Epithelial cell of proximal tubule (primary cell): ENCODE measurements around the gene FNDC3B. TPM values are rescaled to one million over a fixed set of nuclear protein-coding genes. Genes with fewer than 3 reads are reported as not detected.

ENCODE experiments used
- DNase-seq: peaks from one replicate; pipeline ENCODE4 v3.0.0-alpha.2; 2011; ENCODE audit warnings: low read depth
- H3K4me3 ChIP-seq: 2 replicates; pipeline ENCODE4 v1.5.1; 2011; ENCODE audit warnings: low read depth, mild to moderate bottlenecking, low read length
- CTCF ChIP-seq: conservative IDR thresholded peaks from 2 replicates; pipeline ENCODE4 v1.5.1; 2012; ENCODE audit warnings: low read depth, mild to moderate bottlenecking, low read length
- total RNA-seq: library from RNA; depleted of rRNA; stranded (reverse); fragments of >200 nt; gene quantifications from 2 replicates; pipeline ENCODE4 v1.2.3, GENCODE V29; 2015

The FNDC3B gene
- total RNA-seq, 1 donor from 2014 or later = 37.3 TPM

GRCh38 chr3:172315401-172316091, 276.2 kb downstream of the FNDC3B start:
- peak overlapping the region; percentile 28 for H3K4me3 ChIP-seq
- no peak for DNase-seq
- no peak for TF ChIP-seq CTCF

GRCh38 chr3:172316758-172317157, 277.4 kb downstream of the FNDC3B start:
- no peak overlapping the region for H3K4me3 ChIP-seq
- no peak for DNase-seq
- TF ChIP-seq CTCF = no peak

- TF ChIP-seq CTCF = no peak
- DNase-seq = no peak
- no peak overlapping the region for H3K4me3 ChIP-seq
Observed at GRCh38 chr3:172317481-172317880, 278.1 kb downstream of the FNDC3B start.

GRCh38 chr3:172317984-172318383, 278.6 kb downstream of the FNDC3B start:
- DNase-seq = no peak
- H3K4me3 ChIP-seq = no peak overlapping the region
- TF ChIP-seq CTCF = no peak

- H3K4me3 ChIP-seq = no peak overlapping the region
- TF ChIP-seq CTCF = no peak
- no peak for DNase-seq
Observed at GRCh38 chr3:172319595-172319994, 280.2 kb downstream of the FNDC3B start.

GRCh38 chr3:172320468-172320867, 281.1 kb downstream of the FNDC3B start:
- TF ChIP-seq CTCF = no peak
- no peak overlapping the region for H3K4me3 ChIP-seq
- DNase-seq = no peak

- no peak overlapping the region for H3K4me3 ChIP-seq
- no peak for DNase-seq
- TF ChIP-seq CTCF = no peak
Observed at GRCh38 chr3:172321035-172321434, 281.7 kb downstream of the FNDC3B start.
